Measurements from ENCODE around the gene TM4SF4.

The TM4SF4 gene

GRCh38 chr3:149487598-149488197, 13.2 kb downstream of the TM4SF4 start:
- H3K4me1 Mint-ChIP-seq (ENCODE audit: low read depth): no peaks in the 10 kb centered on the region
- no peaks in the 10 kb centered on the region for H3K36me3 Mint-ChIP-seq
- no peaks in the 10 kb centered on the region for H3K9me3 Mint-ChIP-seq (ENCODE audit: low read depth)
- H3K27me3 Mint-ChIP-seq: peaks cover 9% of the 10 kb centered on the region
- no peak overlapping the region for H3K4me3 Mint-ChIP-seq
- H3K27ac Mint-ChIP-seq: no peak overlapping the region

DNA sequence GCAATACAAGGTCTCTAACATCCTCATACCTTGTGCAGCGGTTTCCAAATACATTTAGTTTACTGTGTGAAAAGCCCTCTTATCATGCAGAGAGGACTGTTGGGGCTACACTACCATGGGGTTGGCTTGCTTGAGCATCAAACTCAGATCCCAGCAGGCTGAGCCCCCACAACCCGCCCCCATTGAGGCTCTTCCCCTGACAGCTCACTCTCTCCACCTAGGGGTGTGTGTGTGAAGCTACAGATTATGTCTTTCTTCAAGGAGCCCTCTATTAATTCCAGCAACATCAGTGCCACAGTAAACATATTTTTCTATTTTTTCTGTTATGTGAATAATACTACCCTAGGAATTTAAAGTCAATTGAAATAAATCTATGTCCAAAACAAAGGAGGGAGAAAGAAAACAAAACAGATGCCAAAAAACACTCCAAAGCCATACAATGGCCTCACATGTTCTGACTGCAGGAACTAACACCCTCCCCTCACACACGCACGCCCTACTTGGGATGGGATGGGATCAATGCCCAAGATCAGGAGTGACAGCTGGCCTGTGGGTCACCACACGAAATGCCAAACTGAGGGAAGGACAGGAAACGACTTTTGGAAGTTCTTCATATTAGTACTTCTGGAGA, 14.7 kb downstream of the TM4SF4 start:
- H3K4me3 Mint-ChIP-seq: no peak overlapping the region
- H3K9me3 Mint-ChIP-seq (ENCODE audit: low read depth): no peaks in the 10 kb centered on the region
- H3K27me3 Mint-ChIP-seq: peaks cover 12% of the 10 kb centered on the region

GRCh38 chr3:149490260-149490971, 15.9 kb downstream of the TM4SF4 start:
- Mint-ChIP-seq H3K4me3 (no peak overlapping the region), H3K27ac (no peak overlapping the region), H3K36me3 (no peaks in the 10 kb centered on the region), H3K27me3 (peaks cover 12% of the 10 kb centered on the region), H3K9me3 (ENCODE audit: low read depth) (no peaks in the 10 kb centered on the region), H3K4me1 (ENCODE audit: low read depth) (no peaks in the 10 kb centered on the region)

More for the DNA sequence above, 14.7 kb downstream of the TM4SF4 start:
- Mint-ChIP-seq H3K27ac (no peak overlapping the region), H3K36me3 (no peaks in the 10 kb centered on the region), H3K4me1 (ENCODE audit: low read depth) (no peaks in the 10 kb centered on the region)

DNA sequence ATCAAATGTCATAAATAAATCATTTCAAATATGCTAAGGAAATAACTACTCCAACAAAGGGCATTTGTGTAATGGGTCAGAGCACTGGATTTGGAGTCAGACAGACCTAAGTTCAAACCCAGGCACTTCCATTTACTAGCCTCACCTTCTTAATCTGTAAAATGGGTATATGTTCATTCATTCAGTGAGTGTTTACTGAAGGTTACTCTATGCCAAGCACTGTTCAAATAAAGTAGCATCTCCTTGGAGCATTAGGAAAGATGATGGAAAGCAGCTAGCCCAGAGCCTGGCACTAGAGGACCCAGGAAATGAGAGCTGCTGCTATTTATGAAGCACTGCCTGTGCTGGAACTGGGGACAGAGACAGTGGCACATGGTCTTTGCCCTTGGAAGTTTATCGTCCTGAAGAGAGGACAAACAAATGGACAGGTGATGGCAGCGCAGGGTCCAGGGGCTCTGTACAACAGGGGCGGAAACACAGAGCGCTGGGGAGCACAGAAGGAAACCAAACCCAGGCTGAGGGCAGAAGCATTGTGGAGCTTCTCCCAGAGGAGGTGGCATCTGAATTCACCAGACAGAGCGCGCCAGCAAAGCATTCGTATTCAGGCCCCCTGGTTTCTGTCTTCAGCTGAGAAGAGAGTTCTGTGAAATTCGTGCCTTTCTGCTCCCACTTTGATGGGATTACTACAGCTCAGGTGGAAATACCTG, 19.0 kb downstream of the TM4SF4 start:
- H3K9me3 Mint-ChIP-seq (ENCODE audit: low read depth): no peaks in the 10 kb centered on the region
- no peaks in the 10 kb centered on the region for H3K4me1 Mint-ChIP-seq (ENCODE audit: low read depth)
- H3K27me3 Mint-ChIP-seq: peaks cover 12% of the 10 kb centered on the region
- H3K27ac Mint-ChIP-seq: no peak overlapping the region
- H3K36me3 Mint-ChIP-seq: no peaks in the 10 kb centered on the region
- no peak overlapping the region for H3K4me3 Mint-ChIP-seq

- H3K36me3 Mint-ChIP-seq: no peaks in the 10 kb centered on the region
- H3K27ac Mint-ChIP-seq: no peak overlapping the region
- H3K27me3 Mint-ChIP-seq: peaks cover 12% of the 10 kb centered on the region
- no peaks in the 10 kb centered on the region for H3K9me3 Mint-ChIP-seq (ENCODE audit: low read depth)
- no peaks in the 10 kb centered on the region for H3K4me1 Mint-ChIP-seq (ENCODE audit: low read depth)
- H3K4me3 Mint-ChIP-seq: no peak overlapping the region
These were observed 19.7 kb downstream of the TM4SF4 start for GRCh38 chr3:149494022-149494758.

GRCh38 chr3:149494759-149495580, 20.5 kb downstream of the TM4SF4 start:
- Mint-ChIP-seq H3K27ac (no peak overlapping the region), H3K4me3 (no peak overlapping the region), H3K4me1 (ENCODE audit: low read depth) (no peaks in the 10 kb centered on the region)

GRCh38 chr3:149495581-149496125, 21.2 kb downstream of the TM4SF4 start:
- peaks cover 9% of the 10 kb centered on the region for H3K27me3 Mint-ChIP-seq
- H3K4me1 Mint-ChIP-seq (ENCODE audit: low read depth): no peaks in the 10 kb centered on the region
- H3K27ac Mint-ChIP-seq: no peak overlapping the region
- no peaks in the 10 kb centered on the region for H3K36me3 Mint-ChIP-seq
- H3K9me3 Mint-ChIP-seq (ENCODE audit: low read depth): no peaks in the 10 kb centered on the region
- no peak overlapping the region for H3K4me3 Mint-ChIP-seq

More at GRCh38 chr3:149494759-149495580, 20.5 kb downstream of the TM4SF4 start:
- Mint-ChIP-seq H3K36me3 (no peaks in the 10 kb centered on the region), H3K9me3 (ENCODE audit: low read depth) (no peaks in the 10 kb centered on the region), H3K27me3 (peaks cover 12% of the 10 kb centered on the region)

DNA sequence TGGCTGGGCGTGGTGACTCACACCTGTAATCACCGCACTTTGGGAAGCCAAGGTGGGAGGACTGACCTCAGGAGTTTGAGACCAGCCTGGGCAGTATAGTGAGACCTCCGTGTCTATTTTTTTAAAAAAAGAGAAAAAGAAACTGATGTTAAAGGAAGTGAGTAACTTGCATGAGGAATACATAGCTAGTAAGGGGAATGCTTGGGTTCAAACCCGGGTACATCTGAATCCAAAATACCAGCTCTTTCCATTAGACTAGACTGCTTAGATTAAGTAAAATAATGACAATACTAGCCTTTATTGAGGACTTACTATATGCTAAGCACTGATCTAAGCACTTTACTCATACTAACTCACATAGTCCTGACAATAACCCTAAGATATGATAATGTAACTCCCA, 22.4 kb downstream of the TM4SF4 start:
- no peaks in the 10 kb centered on the region for H3K36me3 Mint-ChIP-seq
- no peaks in the 10 kb centered on the region for H3K4me1 Mint-ChIP-seq (ENCODE audit: low read depth)
- peaks cover 9% of the 10 kb centered on the region for H3K27me3 Mint-ChIP-seq
- H3K27ac Mint-ChIP-seq: no peak overlapping the region
- H3K9me3 Mint-ChIP-seq (ENCODE audit: low read depth): no peaks in the 10 kb centered on the region
- no peak overlapping the region for H3K4me3 Mint-ChIP-seq

DNA sequence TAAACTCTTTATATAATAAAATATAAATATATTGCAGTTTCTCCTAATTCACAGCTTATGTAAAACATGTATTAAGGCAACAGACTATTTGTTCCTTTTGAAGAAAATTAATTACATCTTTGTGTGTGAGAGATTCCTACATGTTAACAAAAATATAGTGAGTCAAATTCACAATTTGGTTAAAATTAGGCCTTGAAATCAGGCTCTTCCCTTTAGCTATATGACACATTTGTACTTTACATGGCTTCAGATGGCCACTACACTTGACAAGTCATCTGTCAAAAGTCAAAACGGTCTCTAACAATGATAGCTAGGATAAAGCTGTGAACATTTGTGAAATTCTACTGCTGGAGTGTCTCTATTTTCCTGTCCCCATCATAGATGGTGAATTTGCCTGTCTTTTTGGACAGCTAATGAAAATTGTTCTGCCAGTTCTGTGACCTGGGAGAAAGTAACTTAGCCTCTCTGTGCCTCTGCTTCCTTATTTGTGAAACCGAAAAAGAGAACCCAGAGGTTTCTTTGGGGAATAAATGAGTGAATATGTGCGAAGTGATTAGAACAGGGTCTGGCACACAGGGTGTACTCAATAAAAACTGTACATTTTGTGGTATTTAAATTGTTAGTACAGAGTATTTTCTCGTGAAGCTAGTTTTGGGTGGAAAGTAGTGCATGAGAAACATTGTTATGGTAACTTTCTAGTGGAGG, 23.6 kb downstream of the TM4SF4 start:
- Mint-ChIP-seq H3K4me3 (no peak overlapping the region), H3K36me3 (no peaks in the 10 kb centered on the region), H3K27ac (no peak overlapping the region), H3K9me3 (ENCODE audit: low read depth) (no peaks in the 10 kb centered on the region), H3K27me3 (peaks cover 8% of the 10 kb centered on the region), H3K4me1 (ENCODE audit: low read depth) (no peaks in the 10 kb centered on the region)

GRCh38 chr3:149501524-149501923, 27.0 kb downstream of the TM4SF4 start:
- Mint-ChIP-seq H3K36me3 (no peaks in the 10 kb centered on the region), H3K4me1 (ENCODE audit: low read depth) (no peaks in the 10 kb centered on the region), H3K9me3 (ENCODE audit: low read depth) (no peaks in the 10 kb centered on the region), H3K27me3 (peaks cover 6% of the 10 kb centered on the region), H3K4me3 (no peak overlapping the region), H3K27ac (no peak overlapping the region)

DNA sequence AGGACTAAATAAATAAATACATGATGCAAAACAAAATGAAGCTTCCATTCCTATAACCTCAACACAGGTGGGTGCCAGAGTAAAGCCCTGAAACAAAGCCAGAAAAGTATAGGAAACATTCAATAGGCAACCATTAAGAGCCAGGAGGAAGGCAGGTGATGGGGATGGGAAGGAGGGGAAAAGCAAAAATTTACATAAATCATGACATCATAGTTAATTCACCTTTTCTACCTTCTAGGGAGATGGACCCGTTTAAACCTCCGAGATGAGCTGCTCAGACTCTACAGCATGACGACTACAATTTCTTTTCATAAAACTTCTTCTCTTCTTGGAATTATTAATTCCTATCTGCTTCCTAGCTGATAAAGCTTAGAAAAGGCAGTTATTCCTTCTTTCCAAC, 27.9 kb downstream of the TM4SF4 start:
- Mint-ChIP-seq H3K9me3 (ENCODE audit: low read depth) (no peaks in the 10 kb centered on the region), H3K27me3 (peaks cover 6% of the 10 kb centered on the region), H3K4me3 (no peak overlapping the region), H3K27ac (no peak overlapping the region), H3K36me3 (no peaks in the 10 kb centered on the region), H3K4me1 (ENCODE audit: low read depth) (no peaks in the 10 kb centered on the region)

DNA sequence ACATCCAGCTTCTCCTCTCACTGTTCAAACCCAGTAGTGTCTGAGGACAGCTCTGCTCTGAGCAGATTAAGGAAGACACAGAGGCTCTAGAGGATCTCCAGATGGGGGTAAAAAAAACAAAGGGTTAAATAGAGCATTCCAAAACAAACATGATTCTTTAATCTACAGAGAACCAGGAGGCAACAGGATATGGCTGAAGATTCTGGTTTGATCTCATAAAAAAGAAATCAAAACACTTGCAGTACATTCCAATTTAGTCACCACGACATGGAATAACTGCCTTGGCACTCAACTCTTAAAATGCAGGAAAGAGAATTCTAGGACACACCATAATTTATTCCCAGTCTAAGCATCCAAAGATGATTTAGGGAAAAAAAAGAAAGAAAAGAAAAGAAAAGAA, 32.0 kb downstream of the TM4SF4 start:
- Mint-ChIP-seq H3K36me3 (no peaks in the 10 kb centered on the region), H3K9me3 (ENCODE audit: low read depth) (no peaks in the 10 kb centered on the region), H3K4me3 (no peak overlapping the region), H3K4me1 (ENCODE audit: low read depth) (peaks cover 3% of the 10 kb centered on the region), H3K27me3 (peaks cover 9% of the 10 kb centered on the region), H3K27ac (no peak overlapping the region)

GRCh38 chr3:149506965-149507364, 32.5 kb downstream of the TM4SF4 start:
- Mint-ChIP-seq H3K4me3 (no peak overlapping the region), H3K36me3 (no peaks in the 10 kb centered on the region), H3K4me1 (ENCODE audit: low read depth) (peaks cover 3% of the 10 kb centered on the region), H3K9me3 (ENCODE audit: low read depth) (no peaks in the 10 kb centered on the region), H3K27me3 (peaks cover 9% of the 10 kb centered on the region), H3K27ac (no peak overlapping the region)

All from activated naive CD8-positive, alpha-beta T cell (primary cell).